ENCODE results near the gene LGALSL. TPM values are rescaled to one million over a fixed set of nuclear protein-coding genes. Genes with fewer than 3 reads are reported as not detected.

The LGALSL gene
- total RNA-seq, 1 experiment from 2014 or later: 13.0 TPM

- Histone ChIP-seq H3K9me2 (ENCODE audit: insufficient read depth) (no peaks in the 10 kb centered on the region), H2AFZ (no peak overlapping the region), H3K27ac (no peak overlapping the region), H3K4me3 (no peak overlapping the region), H3K4me2 (no peak overlapping the region), H3K36me3 (ENCODE audit: low read depth) (no peaks in the 10 kb centered on the region), H3F3A (ENCODE audit: insufficient read depth, low read depth) (peaks cover 13% of the 10 kb centered on the region; the same call in 1 of the 2 replicates), H3K4me1 (replicated peaks; ENCODE audit: insufficient read depth) (peaks cover 17% of the 10 kb centered on the region), H4K20me1 (ENCODE audit: insufficient read depth) (no peaks in the 10 kb centered on the region), H3K79me2 (ENCODE audit: low read depth) (no peaks in the 10 kb centered on the region), H3K27me3 (ENCODE audit: insufficient read depth, low read depth) (no peaks in the 10 kb centered on the region), H3K9me3 (ENCODE audit: insufficient read depth, low read depth) (no peaks in the 10 kb centered on the region)
- no peak for DNase-seq
- intact Hi-C loops (cut with micrococcal nuclease; ENCODE audit: unreplicated experiment): no loop called here
- POLR2A ChIA-PET (ENCODE audit: unreplicated experiment): no interaction called here
- CTCF ChIA-PET: no interaction called here
- no TSS peak for BruUV-seq (replicated peaks)
- no peak for TF ChIP-seq CTCF (conservative IDR thresholded peaks at IDR 0.05)
- TF ChIP-seq EZH2 (IDR thresholded peaks at IDR 0.05; ENCODE audit: low read depth): no peak
These were observed 31.5 kb upstream of the LGALSL start for GRCh38 chr2:64422466-64422865.

GRCh38 chr2:64423303-64423702 is 30.7 kb upstream of the LGALSL start:
- no peak for DNase-seq
- Histone ChIP-seq H3K27me3 (ENCODE audit: insufficient read depth, low read depth) (no peaks in the 10 kb centered on the region), H2AFZ (no peak overlapping the region), H3K79me2 (ENCODE audit: low read depth) (no peaks in the 10 kb centered on the region), H3K4me2 (no peak overlapping the region), H3K27ac (no peak overlapping the region), H3K4me3 (no peak overlapping the region), H3F3A (ENCODE audit: insufficient read depth, low read depth) (peaks cover 13% of the 10 kb centered on the region), H3K4me1 (replicated peaks; ENCODE audit: insufficient read depth) (peaks cover 17% of the 10 kb centered on the region), H3K9me2 (ENCODE audit: insufficient read depth) (no peaks in the 10 kb centered on the region), H3K36me3 (ENCODE audit: low read depth) (no peaks in the 10 kb centered on the region), H3K9me3 (ENCODE audit: insufficient read depth, low read depth) (no peaks in the 10 kb centered on the region), H4K20me1 (ENCODE audit: insufficient read depth) (no peaks in the 10 kb centered on the region)
- CTCF ChIA-PET: no interaction called here
- no peak for TF ChIP-seq CTCF (conservative IDR thresholded peaks at IDR 0.05)
- no peak for TF ChIP-seq EZH2 (IDR thresholded peaks at IDR 0.05; ENCODE audit: low read depth)
- BruUV-seq (replicated peaks): no TSS peak
- intact Hi-C loops (cut with micrococcal nuclease; ENCODE audit: unreplicated experiment): no loop called here
- POLR2A ChIA-PET (ENCODE audit: unreplicated experiment): no interaction called here

GRCh38 chr2:64424416-64424987 is 29.5 kb upstream of the LGALSL start:
- peaks cover 17% of the 10 kb centered on the region for H3K4me1 ChIP-seq (replicated peaks; ENCODE audit: insufficient read depth)
- H3K9me2 ChIP-seq (ENCODE audit: insufficient read depth): no peaks in the 10 kb centered on the region
- H3K4me2 ChIP-seq: no peak overlapping the region
- H3K9me3 ChIP-seq (ENCODE audit: insufficient read depth, low read depth): no peaks in the 10 kb centered on the region
- DNase-seq: no peak
- POLR2A ChIA-PET (ENCODE audit: unreplicated experiment): no interaction called here
- no peak overlapping the region for H3K27ac ChIP-seq
- H2AFZ ChIP-seq: no peak overlapping the region
- H3K79me2 ChIP-seq (ENCODE audit: low read depth): no peaks in the 10 kb centered on the region
- no peaks in the 10 kb centered on the region for H3K27me3 ChIP-seq (ENCODE audit: insufficient read depth, low read depth)
- H4K20me1 ChIP-seq (ENCODE audit: insufficient read depth): no peaks in the 10 kb centered on the region
- peaks cover 13% of the 10 kb centered on the region for H3F3A ChIP-seq (ENCODE audit: insufficient read depth, low read depth)
- no TSS peak for BruUV-seq (replicated peaks)
- H3K4me3 ChIP-seq: no peak overlapping the region
- no peak for TF ChIP-seq EZH2 (IDR thresholded peaks at IDR 0.05; ENCODE audit: low read depth)
- no peak for TF ChIP-seq CTCF (conservative IDR thresholded peaks at IDR 0.05)
- H3K36me3 ChIP-seq (ENCODE audit: low read depth): no peaks in the 10 kb centered on the region
- intact Hi-C loops (cut with micrococcal nuclease; ENCODE audit: unreplicated experiment): no loop called here
- CTCF ChIA-PET: no interaction called here
